H9 (cell line): ENCODE results near the gene ZNF407. TPM values are rescaled to one million over a fixed set of nuclear protein-coding genes. Genes with fewer than 3 reads are reported as not detected.

Source experiments
- DNase-seq: peaks from one replicate; pipeline ENCODE4 v3.0.0-alpha.2; 2017
- H2AFZ ChIP-seq: one replicate; pipeline ENCODE4 v1.6.1; 2013; ENCODE audit warnings: mild to moderate bottlenecking, low read length, control low read depth, moderate library complexity
- H2AK5ac ChIP-seq: 2 replicates; pipeline ENCODE4 v1.6.1; 2013; ENCODE audit warnings: low read length, control low read depth, mixed read lengths; ENCODE audit not compliant: insufficient read length
- H2BK120ac ChIP-seq: one replicate; pipeline ENCODE4 v1.6.1; 2013; ENCODE audit warnings: low read depth, mild to moderate bottlenecking, low read length, control low read depth, inconsistent platforms; ENCODE audit not compliant: poor library complexity, severe bottlenecking
- H2BK12ac ChIP-seq: 2 replicates; pipeline ENCODE4 v1.6.1; 2013; ENCODE audit warnings: low read length, control low read depth, mixed read lengths, low read depth; ENCODE audit not compliant: insufficient read length
- H2BK15ac ChIP-seq: 2 replicates; pipeline ENCODE4 v1.6.1; 2013; ENCODE audit warnings: low read depth, low read length, control low read depth
- H2BK20ac ChIP-seq: one replicate; pipeline ENCODE4 v1.6.1; 2013; ENCODE audit warnings: low read depth, mild to moderate bottlenecking, low read length, control low read depth, inconsistent platforms; ENCODE audit not compliant: poor library complexity, severe bottlenecking
- H2BK5ac ChIP-seq: 2 replicates; pipeline ENCODE4 v1.6.1; 2013; ENCODE audit warnings: low read length, control low read depth, mixed read lengths; ENCODE audit not compliant: insufficient read length
- H3K14ac ChIP-seq: 2 replicates; pipeline ENCODE4 v1.6.1; 2013; ENCODE audit warnings: low read length, control low read depth; ENCODE audit not compliant: insufficient read depth
- H3K18ac ChIP-seq: 2 replicates; pipeline ENCODE4 v1.6.1; 2013; ENCODE audit warnings: low read depth, mild to moderate bottlenecking, mixed read lengths, low read length, control low read depth; ENCODE audit not compliant: insufficient read length
- H3K23ac ChIP-seq: 2 replicates; pipeline ENCODE4 v1.6.1; 2013; ENCODE audit warnings: low read length, control low read depth, mixed read lengths, low read depth; ENCODE audit not compliant: insufficient read length
- H3K23me2 ChIP-seq: 2 replicates; pipeline ENCODE4 v1.6.1; 2013; ENCODE audit warnings: low read depth, mild to moderate bottlenecking, mixed read lengths, low read length, control low read depth; ENCODE audit not compliant: insufficient read length, poor library complexity, severe bottlenecking
- H3K27ac ChIP-seq: 2 replicates; pipeline ENCODE4 v1.5.1; 2013; ENCODE audit warnings: low read length, control low read depth, mixed read lengths, low read depth; ENCODE audit not compliant: insufficient read length
- H3K27me3 ChIP-seq: 2 replicates; pipeline ENCODE4 v1.6.1; 2013; ENCODE audit warnings: low read length, control low read depth, inconsistent platforms; ENCODE audit not compliant: insufficient read depth
- H3K4ac ChIP-seq: 2 replicates; pipeline ENCODE4 v1.6.1; 2013; ENCODE audit warnings: low read depth, mild to moderate bottlenecking, control low read depth, inconsistent platforms, low read length, moderate library complexity
- H3K4me1 ChIP-seq: 2 replicates; pipeline ENCODE4 v1.6.1; 2013; ENCODE audit warnings: low read length, control low read depth, inconsistent platforms; ENCODE audit not compliant: insufficient read depth
- H3K4me2 ChIP-seq: 2 replicates; pipeline ENCODE4 v1.6.1; 2013; ENCODE audit warnings: low read length, control low read depth, mixed read lengths; ENCODE audit not compliant: insufficient read length, insufficient read depth
- H3K56ac ChIP-seq: 2 replicates; pipeline ENCODE4 v1.6.1; 2013; ENCODE audit warnings: low read depth, mild to moderate bottlenecking, mixed read lengths, low read length, control low read depth; ENCODE audit not compliant: insufficient read length
- H3K79me1 ChIP-seq: 2 replicates; pipeline ENCODE4 v1.6.1; 2013; ENCODE audit warnings: low read depth, mild to moderate bottlenecking, moderate library complexity, low read length, control low read depth, inconsistent platforms; ENCODE audit not compliant: insufficient read depth, poor library complexity, severe bottlenecking
- H3K79me2 ChIP-seq: 2 replicates; pipeline ENCODE4 v1.6.1; 2013; ENCODE audit warnings: low read length, control low read depth, inconsistent platforms; ENCODE audit not compliant: insufficient read depth
- H3K9ac ChIP-seq: 2 replicates; pipeline ENCODE4 v1.6.1; 2013; ENCODE audit warnings: low read length, control low read depth, mixed read lengths; ENCODE audit not compliant: insufficient read length; ENCODE audit errors: extremely low read depth
- H3K9me3 ChIP-seq: one replicate; pipeline ENCODE4 v1.6.1; 2013; ENCODE audit warnings: low read depth, low read length, inconsistent platforms; ENCODE audit not compliant: control insufficient read depth
- H3T11ph ChIP-seq: one replicate; pipeline ENCODE4 v1.6.1; 2013; ENCODE audit warnings: mild to moderate bottlenecking, low read length, control low read depth, inconsistent platforms
- H4K20me1 ChIP-seq: one replicate; pipeline ENCODE4 v1.6.1; 2013; ENCODE audit not compliant: control insufficient read depth, insufficient read length, insufficient read depth
- H4K5ac ChIP-seq: 2 replicates; pipeline ENCODE4 v1.6.1; 2013; ENCODE audit warnings: low read depth, mild to moderate bottlenecking, mixed read lengths, low read length, control low read depth; ENCODE audit not compliant: insufficient read length
- H4K8ac ChIP-seq: replicated peaks from 2 replicates; pipeline ENCODE4 v1.6.1; 2013; ENCODE audit warnings: low read length, control low read depth, mixed read lengths, low read depth; ENCODE audit not compliant: insufficient read length
- H4K91ac ChIP-seq: 2 replicates; pipeline ENCODE4 v1.6.1; 2013; ENCODE audit warnings: low read depth, mild to moderate bottlenecking, moderate library complexity, mixed read lengths, low read length, control low read depth; ENCODE audit not compliant: insufficient read length
- H3K27ac Mint-ChIP-seq, 3 experiments: 2 replicates in 2 of 3; 3 replicates in 1 of 3; pipeline ENCODE4 v1.8.0; 2020 to 2021; ENCODE audit warnings: mixed read lengths in 3 of 3, mild to moderate bottlenecking in 1 of 3, moderate library complexity in 1 of 3
- H3K27me3 Mint-ChIP-seq: 2 replicates; pipeline ENCODE4 v1.8.0; 2021; ENCODE audit warnings: low read depth, mild to moderate bottlenecking, moderate library complexity, mixed read lengths
- H3K36me3 Mint-ChIP-seq, 3 experiments: 2 replicates in 2 of 3; 3 replicates in 1 of 3; pipeline ENCODE4 v1.8.0; 2020 to 2021; ENCODE audit warnings: low read depth in 3 of 3, mixed read lengths in 3 of 3; ENCODE audit not compliant: insufficient read depth in 1 of 3
- H3K4me1 Mint-ChIP-seq, 2 experiments: 2 replicates each; pipeline ENCODE4 v1.8.0; 2020; ENCODE audit warnings: mixed read lengths in 2 of 2
- H3K4me3 Mint-ChIP-seq, 2 experiments: 2 replicates in 1 of 2; 3 replicates in 1 of 2; pipeline ENCODE4 v1.8.0; 2020 to 2021; ENCODE audit warnings: mild to moderate bottlenecking in 2 of 2, mixed read lengths in 2 of 2, moderate library complexity in 1 of 2
- H3K9me3 Mint-ChIP-seq, 2 experiments: 2 replicates in 1 of 2; 3 replicates in 1 of 2; pipeline ENCODE4 v1.8.0; 2020; ENCODE audit warnings: mild to moderate bottlenecking in 2 of 2, mixed read lengths in 2 of 2, moderate library complexity in 1 of 2
- WGBS: extraction: QIAGEN DNeasy Blood & Tissue Kit; methylation state at CpG from one replicate; pipeline ENCODE4 v1.1.7; 2013; ENCODE audit warnings: missing lambda C conversion rate, low lambda C conversion rate, mixed read lengths; ENCODE audit not compliant: insufficient read length; ENCODE audit errors: extremely low coverage; 5-methylcytosine and 5-hydroxymethylcytosine counted together
- total RNA-seq: library from RNA; stranded (reverse); gene quantifications from 2 replicates; pipeline ENCODE4 v1.2.1, GENCODE V29; 2021
- TF ChIP-seq, protein P1 (sequence below): fragments of 200-600 bp; sonication (generic); conservative IDR thresholded peaks from 3 replicates; pipeline ENCODE4 v1.8.0; 2021; ENCODE audit warnings: antibody characterized with exemption, mild to moderate bottlenecking

The ZNF407 gene
- total RNA-seq, 1 experiment from 2014 or later = 8.7 TPM

DNA sequence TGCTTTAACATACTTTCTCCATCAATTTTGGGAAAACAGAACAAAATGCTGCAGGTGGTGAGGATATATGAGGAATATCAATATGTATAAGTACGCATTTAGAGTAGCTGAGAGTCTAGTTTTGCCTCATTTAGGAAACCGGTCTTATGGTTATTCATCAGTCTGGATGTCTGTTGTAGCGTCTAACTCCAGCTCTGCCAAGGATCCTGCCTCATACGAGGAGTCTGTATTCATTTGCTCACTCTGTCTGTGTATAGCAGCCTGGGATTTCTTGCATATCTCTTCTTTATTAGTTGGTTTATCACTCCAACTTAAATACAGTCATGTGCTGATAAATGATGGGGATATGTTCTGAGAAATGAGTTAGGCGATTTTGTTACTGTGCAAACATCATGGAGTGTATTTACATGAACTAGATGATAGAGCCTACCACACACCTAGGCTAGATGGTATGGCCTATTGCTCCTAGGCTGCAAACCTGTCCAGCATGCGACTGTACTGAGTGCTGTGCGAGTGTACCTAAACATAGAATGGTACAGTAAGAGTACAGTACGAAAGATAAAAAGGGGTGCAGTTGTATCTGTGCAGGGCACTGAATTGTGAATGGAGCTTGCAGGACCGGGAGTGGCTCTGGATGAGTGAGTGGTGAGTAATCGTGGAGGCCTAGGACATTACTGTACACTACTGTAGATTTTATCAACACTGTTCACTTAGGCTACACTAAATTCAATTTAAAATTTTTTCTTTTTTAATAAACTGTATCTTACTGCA is 148.1 kb downstream of the ZNF407 start:
- H3K27ac Mint-ChIP-seq = no peak overlapping the region
- no peak overlapping the region for H2BK5ac ChIP-seq
- no peaks in the 10 kb centered on the region for H3K4me1 ChIP-seq
- TF ChIP-seq, protein P1, sequence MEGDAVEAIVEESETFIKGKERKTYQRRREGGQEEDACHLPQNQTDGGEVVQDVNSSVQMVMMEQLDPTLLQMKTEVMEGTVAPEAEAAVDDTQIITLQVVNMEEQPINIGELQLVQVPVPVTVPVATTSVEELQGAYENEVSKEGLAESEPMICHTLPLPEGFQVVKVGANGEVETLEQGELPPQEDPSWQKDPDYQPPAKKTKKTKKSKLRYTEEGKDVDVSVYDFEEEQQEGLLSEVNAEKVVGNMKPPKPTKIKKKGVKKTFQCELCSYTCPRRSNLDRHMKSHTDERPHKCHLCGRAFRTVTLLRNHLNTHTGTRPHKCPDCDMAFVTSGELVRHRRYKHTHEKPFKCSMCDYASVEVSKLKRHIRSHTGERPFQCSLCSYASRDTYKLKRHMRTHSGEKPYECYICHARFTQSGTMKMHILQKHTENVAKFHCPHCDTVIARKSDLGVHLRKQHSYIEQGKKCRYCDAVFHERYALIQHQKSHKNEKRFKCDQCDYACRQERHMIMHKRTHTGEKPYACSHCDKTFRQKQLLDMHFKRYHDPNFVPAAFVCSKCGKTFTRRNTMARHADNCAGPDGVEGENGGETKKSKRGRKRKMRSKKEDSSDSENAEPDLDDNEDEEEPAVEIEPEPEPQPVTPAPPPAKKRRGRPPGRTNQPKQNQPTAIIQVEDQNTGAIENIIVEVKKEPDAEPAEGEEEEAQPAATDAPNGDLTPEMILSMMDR = no peak
- no peaks in the 10 kb centered on the region for H3K9me3 Mint-ChIP-seq
- H4K8ac ChIP-seq = no peak overlapping the region
- H3K4ac ChIP-seq = no peak overlapping the region
- H3K4me3 Mint-ChIP-seq = no peak overlapping the region
- H2BK12ac ChIP-seq = no peak overlapping the region
- no peak overlapping the region for H2BK15ac ChIP-seq
- H2BK120ac ChIP-seq = no peak overlapping the region
- H3K79me2 ChIP-seq = no peaks in the 10 kb centered on the region
- no peak overlapping the region for H3K14ac ChIP-seq
- no peaks in the 10 kb centered on the region for H3K36me3 Mint-ChIP-seq
- no peak overlapping the region for H4K5ac ChIP-seq
- no peaks in the 10 kb centered on the region for H3K27me3 ChIP-seq
- H3T11ph ChIP-seq = no peak overlapping the region
- peaks cover 3% of the 10 kb centered on the region in 2 experiments; a peak in 3 of 4 replicates for H3K4me1 Mint-ChIP-seq
- H3K79me1 ChIP-seq = no peaks in the 10 kb centered on the region
- H2AK5ac ChIP-seq = no peak overlapping the region
- H3K23ac ChIP-seq = no peak overlapping the region
- no peaks in the 10 kb centered on the region for H3K23me2 ChIP-seq
- no peak for DNase-seq
- WGBS = no CpG with 5 or more reads among the region's 10 CpGs
- H3K9ac ChIP-seq = no peak overlapping the region
- H4K91ac ChIP-seq = no peak overlapping the region
- no peaks in the 10 kb centered on the region for H4K20me1 ChIP-seq
- no peak overlapping the region for H2AFZ ChIP-seq
- H3K18ac ChIP-seq = no peak overlapping the region
- no peaks in the 10 kb centered on the region; the same call in 1 of the 2 replicates for H3K27me3 Mint-ChIP-seq
- H3K9me3 ChIP-seq = no peaks in the 10 kb centered on the region
- H3K4me2 ChIP-seq = no peak overlapping the region
- no peak overlapping the region for H3K27ac ChIP-seq
- H2BK20ac ChIP-seq = no peak overlapping the region
- no peak overlapping the region for H3K56ac ChIP-seq
